ENCODE data around the gene DCHS1.

Gene DCHS1

DNA sequence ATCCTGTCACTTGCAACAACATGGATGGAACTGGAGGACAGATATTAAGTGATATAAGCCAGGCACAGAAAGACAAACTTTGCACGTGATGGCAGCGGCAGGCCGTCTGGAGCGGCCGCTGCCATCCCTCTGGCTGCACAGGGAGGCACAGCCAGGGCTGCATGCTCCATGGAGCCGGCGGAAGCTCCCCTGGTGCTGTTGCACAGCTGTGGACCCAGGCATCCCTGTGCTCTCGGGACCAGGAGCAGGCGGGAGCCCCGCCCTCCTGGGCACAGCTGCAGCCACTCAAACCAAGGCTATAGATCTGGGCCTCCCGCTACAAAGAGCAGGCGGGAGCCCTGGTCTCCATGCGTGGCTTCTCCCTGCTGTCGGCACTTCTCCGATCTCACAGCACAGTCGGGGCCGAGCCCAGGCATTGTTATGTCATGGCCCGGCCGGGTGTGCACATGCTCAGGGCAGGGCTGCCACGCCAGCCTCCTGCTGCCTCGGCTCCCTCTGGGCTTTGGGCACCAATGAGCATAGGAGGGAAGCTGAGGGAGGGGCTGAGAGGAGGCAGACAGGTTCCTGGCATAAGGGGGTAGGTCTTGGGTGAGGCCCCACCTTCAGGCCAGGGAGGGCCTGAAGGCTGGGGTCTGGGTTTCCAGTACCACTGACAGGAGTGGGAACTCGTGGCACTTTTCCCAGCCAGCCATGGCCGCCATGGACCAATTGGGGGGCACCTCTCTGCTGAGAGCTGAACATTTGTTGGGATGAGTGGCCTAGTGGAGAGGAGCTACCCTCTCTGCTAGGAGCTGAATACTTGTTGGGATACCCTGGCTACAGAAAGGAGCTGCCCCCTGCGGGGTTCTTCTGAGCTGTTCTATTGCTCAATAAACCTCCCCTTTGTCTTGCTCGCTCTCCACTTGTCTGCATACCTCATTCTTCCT, 68.9 kb downstream of the DCHS1 start:
- peak; percentile 63 for DNase-seq

DNA sequence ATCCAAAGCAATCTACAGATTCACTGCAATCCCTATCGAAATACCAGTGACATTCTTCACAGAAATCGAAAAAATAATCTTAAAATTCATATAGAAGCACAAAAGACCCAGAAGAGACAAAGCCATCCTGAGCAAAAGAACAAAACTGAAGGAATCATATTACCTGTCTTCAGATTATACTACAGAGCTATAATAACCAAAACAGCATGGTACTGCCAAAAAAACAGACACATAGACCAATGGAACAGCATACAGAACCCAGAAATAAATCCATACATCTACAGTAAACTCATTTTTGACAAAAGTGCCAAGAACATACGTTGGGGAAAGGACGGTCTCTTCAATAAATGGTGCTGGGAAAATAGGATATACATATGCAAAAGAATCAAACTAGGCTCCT, 71.1 kb downstream of the DCHS1 start:
- DNase-seq: no peak

DNA sequence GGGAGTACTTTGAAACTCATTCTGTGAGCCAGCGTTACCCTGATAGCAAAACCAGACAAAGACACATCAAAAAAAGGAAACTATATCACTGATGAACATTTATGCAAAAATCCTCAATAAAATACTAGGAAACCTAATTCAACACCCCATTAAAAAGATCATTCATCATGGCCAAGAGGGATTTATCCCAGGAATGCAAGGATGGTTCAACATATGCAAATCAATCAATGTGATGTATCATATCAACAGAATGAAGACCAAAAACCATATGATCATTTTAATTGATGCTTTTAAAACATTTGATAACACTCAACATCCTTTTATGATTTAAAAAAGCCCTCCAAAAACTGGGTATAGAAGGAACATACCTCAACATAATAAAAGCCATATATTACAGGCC, 72.0 kb downstream of the DCHS1 start:
- DNase-seq: no peak

DNA sequence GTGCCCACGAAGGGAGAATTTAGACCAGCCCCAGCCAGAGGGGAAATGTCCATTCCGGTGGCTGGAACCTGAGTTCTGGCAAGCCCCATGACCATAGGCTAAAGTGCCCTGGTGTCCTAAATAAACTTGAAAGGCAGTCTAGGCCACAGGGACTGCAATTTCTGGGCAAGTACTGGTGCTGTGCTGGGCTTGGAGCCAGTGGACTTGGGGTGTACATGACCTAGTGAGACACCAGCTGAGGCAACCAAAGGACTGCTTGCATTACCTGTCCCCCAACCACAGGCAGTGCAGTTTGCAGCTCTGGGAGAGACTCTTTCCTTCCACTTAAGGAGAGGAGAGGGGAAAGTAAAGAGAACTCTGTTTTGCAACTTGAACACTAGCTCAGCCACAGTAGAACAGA, 75.9 kb downstream of the DCHS1 start:
- no peak for DNase-seq

DNA sequence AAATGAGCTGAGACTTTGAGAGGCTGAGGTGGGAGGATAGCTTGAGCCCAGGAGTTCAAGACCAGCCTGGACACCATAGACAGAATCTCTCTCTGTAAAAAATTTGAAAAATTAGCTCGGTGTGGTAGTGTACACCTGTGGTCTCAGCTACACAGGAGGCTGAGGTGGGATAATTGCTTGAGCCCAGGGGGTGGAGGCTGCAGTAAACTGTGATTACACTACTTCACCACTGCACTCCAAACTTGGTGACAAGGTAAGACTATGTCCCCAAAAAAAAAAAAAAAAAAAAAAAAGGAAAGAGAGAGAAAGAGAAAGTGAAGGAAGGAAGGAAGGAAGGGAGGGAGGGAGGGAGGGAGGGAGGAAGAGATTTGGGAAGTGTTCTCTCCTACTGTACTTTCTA, 77.5 kb downstream of the DCHS1 start:
- DNase-seq: no peak

DNA sequence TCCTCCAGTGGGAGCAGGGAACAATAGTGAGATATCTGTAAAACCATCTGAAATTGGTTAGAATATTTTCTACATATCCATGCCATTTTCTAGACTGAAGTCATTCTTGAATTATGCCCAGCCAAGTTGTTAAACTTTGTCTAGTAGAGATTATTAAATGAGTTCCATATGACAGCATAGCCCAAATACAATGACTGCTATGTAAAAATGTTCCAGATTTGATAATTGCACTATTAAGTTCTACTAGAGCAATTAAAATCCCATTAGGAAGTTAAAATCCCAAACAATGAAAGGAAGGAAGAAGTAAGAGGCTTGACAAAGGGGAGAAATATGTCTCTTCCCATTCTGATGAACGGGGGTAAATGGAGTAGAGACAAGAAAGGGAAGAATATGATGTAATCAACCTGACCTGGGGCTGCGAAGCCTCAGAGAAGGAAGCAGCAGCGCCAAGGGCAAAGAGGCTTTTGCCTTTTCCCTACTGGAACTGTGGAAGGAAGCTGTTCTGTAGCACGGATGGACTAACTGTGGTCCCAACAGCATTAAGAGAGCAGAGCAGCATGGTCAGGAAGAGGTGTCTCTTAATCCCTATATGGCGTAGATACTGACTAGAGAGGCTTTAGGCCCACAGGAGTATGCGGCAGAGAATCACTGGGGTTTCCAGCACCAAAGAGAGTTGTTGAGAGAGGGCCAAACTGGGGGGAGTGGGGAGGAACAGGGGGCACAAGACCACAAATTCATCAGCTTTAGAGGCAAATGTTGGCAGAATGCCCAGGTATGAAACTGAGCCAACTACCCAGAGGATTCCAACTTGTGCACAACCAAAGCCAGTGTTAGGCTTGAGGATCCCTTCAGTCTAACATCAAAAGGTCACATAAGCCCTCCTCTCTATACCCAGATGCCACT, 78.9 kb downstream of the DCHS1 start:
- no peak for DNase-seq

DNA sequence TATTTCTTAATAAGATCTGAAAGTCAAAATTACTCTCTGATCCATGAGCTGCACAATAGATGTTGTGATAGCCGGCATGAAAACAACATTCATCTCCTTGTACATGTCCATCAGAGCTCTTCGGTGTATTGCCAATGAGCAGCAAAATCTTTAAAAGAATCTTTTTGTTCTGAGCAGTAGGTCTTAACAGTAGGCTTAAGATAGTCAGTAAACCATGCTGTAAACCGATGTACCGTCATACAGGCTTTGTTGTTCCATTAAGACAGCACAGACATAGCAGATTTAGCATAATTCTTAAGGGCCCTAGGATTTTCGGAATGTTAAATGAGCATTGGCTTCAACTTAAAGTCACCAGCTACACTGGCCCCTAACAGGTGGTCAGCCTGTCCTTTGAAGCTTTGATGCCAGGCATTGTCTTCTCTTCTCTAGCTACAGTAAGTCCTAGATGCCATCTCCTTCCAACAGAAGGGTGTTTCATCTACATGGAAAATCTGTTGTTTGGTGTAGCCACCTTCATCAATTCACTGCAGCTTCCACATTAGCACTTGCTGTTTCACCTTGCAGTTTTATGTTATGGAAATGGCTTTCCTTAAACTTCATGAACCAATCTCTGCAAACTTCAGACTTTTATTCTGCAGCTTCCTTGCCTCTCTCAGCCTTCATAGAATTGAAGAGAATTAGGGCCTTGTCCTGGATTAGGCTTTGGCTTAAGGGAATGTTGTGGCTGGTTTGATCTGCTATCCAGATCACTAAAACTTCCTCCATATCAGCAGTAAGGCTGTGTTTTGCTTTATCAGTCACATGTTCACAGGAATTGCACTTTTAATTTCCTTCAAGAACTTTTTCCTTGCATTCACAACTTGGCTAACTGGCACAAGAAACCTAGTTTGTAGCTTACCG, 80.5 kb downstream of the DCHS1 start:
- no peak for DNase-seq

DNA sequence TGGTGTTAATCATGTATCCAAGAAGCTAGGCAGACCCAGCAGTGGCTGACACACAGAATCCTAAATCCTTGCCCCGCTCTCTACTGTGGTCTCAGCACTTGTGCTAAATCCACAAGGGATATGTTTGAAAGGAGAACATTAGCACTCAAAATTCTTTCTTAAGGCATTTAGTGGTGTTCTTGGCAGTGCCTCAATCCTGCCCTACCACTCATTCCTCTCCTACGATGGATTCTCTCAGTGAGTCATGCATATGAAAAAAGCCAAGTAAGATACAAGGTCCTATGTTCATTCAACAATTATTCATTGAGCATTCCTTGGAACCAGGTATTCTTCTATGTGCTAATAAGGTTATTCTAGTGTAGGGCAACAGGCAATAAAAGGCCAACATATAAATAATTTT, 83.4 kb downstream of the DCHS1 start:
- no peak for DNase-seq

DNA sequence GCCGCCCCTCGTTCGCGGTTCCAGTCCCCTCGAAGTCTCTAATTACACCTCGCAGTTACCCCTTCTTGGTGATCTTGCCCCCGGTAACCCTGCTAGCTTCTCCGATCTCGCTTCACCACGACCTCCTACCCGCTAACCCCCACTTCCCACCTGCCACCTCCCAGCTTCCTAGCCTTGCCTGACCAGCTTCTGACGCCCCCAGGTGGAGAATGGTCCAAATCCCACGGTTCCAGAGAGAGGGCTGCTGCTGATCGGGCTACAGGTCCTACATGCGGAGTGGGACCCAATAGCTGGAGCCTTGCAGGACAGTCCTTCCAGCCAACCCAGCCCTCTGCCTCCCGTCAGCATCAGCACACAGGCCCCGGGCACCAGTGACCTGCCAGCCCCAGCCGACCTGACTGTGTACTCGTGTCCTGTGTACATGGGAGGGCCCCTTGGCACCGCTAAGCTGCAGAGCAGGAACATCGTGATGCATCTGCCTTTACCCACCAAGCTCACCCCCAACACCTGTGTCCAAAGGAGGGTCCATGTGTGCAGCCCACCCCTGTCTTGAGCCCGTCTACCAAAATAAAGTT, 84.1 kb downstream of the DCHS1 start:
- DNase-seq: no peak
